DND-41 (cell line): ENCODE results near the gene ATP6V0E1.

Experiments
- EZH2 ChIP-seq: IDR thresholded peaks from 3 replicates; pipeline ENCODE4 v1.6.1; 2012; ENCODE audit warnings: borderline replicate concordance, low read depth, mild to moderate bottlenecking, moderate library complexity, low read length, inconsistent platforms; ENCODE audit not compliant: severe bottlenecking
- TF ChIP-seq, protein P1 (sequence below): IDR thresholded peaks from 2 replicates; pipeline ENCODE4 v1.5.1; 2012; ENCODE audit warnings: borderline replicate concordance, low read length, moderate library complexity, mild to moderate bottlenecking; ENCODE audit not compliant: poor library complexity, severe bottlenecking; ENCODE audit errors: extremely low read depth

DNA sequence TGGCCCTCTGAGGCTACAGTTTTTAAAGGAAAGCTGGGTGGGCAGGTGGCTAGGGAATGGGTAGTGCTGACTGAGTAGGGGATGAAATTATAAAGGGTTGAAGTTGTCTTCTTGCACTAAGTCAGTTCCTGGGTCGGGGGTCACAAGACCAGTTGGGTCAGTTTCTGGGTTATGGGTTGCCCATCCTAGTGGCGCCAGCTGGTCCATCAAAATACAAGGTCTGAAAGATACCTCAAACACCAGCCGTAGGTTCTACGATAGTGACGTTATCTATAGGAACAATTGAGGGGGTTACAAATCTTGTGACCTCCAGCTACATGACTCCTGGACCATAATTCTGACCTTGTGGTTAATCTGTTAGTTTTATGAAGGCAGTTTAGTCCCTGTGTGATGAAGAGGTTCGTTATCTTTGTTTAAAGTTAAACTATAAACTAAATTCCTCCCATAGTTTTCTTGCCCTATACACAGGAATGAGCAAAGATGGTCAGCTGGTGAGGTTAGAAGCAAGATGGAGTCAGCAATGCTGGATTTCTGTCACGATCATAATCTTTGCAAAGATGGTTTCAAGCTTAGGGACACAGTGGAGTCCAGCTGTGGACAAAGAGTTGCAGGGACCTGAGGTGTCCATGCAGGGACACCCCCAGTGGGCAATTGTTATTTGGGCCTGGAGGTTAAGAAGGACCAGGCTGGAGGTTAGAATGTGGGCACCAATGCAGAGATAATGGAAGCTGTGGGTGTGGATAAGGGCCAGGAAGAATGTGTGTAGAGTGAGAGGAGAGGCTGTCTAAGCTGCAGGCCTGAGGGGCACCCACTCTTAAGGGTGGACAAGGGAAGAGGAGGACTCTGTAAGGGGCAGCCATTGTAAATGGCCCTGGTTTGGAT, 58.6 kb downstream of the ATP6V0E1 start:
- TF ChIP-seq, protein P1, sequence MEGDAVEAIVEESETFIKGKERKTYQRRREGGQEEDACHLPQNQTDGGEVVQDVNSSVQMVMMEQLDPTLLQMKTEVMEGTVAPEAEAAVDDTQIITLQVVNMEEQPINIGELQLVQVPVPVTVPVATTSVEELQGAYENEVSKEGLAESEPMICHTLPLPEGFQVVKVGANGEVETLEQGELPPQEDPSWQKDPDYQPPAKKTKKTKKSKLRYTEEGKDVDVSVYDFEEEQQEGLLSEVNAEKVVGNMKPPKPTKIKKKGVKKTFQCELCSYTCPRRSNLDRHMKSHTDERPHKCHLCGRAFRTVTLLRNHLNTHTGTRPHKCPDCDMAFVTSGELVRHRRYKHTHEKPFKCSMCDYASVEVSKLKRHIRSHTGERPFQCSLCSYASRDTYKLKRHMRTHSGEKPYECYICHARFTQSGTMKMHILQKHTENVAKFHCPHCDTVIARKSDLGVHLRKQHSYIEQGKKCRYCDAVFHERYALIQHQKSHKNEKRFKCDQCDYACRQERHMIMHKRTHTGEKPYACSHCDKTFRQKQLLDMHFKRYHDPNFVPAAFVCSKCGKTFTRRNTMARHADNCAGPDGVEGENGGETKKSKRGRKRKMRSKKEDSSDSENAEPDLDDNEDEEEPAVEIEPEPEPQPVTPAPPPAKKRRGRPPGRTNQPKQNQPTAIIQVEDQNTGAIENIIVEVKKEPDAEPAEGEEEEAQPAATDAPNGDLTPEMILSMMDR, result no peak
- no peak for TF ChIP-seq EZH2
